Measurements from ENCODE around the gene TRIM2.

Gene TRIM2

GRCh38 chr4:153275380-153276276 is 71.4 kb downstream of the TRIM2 start:
- no peak for TF ChIP-seq CTCF (IDR thresholded peaks at IDR 0.05; ENCODE audit: low read depth, low read length, missing control alignments)
- no peak overlapping the region for H3K4me3 ChIP-seq (replicated peaks; ENCODE audit: low read depth, low read length)
- DNase-seq (ENCODE audit: extremely low read depth, low read depth): no peak

GRCh38 chr4:153276971-153277370 is 72.7 kb downstream of the TRIM2 start:
- DNase-seq (ENCODE audit: extremely low read depth, low read depth): no peak
- no peak for TF ChIP-seq CTCF (IDR thresholded peaks at IDR 0.05; ENCODE audit: low read depth, low read length, missing control alignments)
- no peak overlapping the region for H3K4me3 ChIP-seq (replicated peaks; ENCODE audit: low read depth, low read length)

GRCh38 chr4:153281476-153281875 is 77.2 kb downstream of the TRIM2 start:
- no peak for DNase-seq (ENCODE audit: extremely low read depth, low read depth)
- TF ChIP-seq CTCF (IDR thresholded peaks at IDR 0.05; ENCODE audit: low read depth, low read length, missing control alignments): no peak
- no peak overlapping the region for H3K4me3 ChIP-seq (replicated peaks; ENCODE audit: low read depth, low read length)

GRCh38 chr4:153282023-153282422 is 77.8 kb downstream of the TRIM2 start:
- TF ChIP-seq CTCF (IDR thresholded peaks at IDR 0.05; ENCODE audit: low read depth, low read length, missing control alignments): no peak
- DNase-seq (ENCODE audit: extremely low read depth, low read depth): no peak
- H3K4me3 ChIP-seq (replicated peaks; ENCODE audit: low read depth, low read length): no peak overlapping the region

- no peak for TF ChIP-seq CTCF (IDR thresholded peaks at IDR 0.05; ENCODE audit: low read depth, low read length, missing control alignments)
- no peak for DNase-seq (ENCODE audit: extremely low read depth, low read depth)
Measured at GRCh38 chr4:153283260-153283659, 79.0 kb downstream of the TRIM2 start.

GRCh38 chr4:153290134-153290533 is 85.9 kb downstream of the TRIM2 start:
- DNase-seq (ENCODE audit: extremely low read depth, low read depth): no peak
- H3K4me3 ChIP-seq (replicated peaks; ENCODE audit: low read depth, low read length): no peak overlapping the region
- TF ChIP-seq CTCF (IDR thresholded peaks at IDR 0.05; ENCODE audit: low read depth, low read length, missing control alignments): no peak

More at GRCh38 chr4:153283260-153283659, 79.0 kb downstream of the TRIM2 start:
- no peak overlapping the region for H3K4me3 ChIP-seq (replicated peaks; ENCODE audit: low read depth, low read length)

Measured in HFF-Myc (cell line).